Activated CD4-positive, CD25-positive, alpha-beta regulatory T cell treated with anti-CD3 and anti-CD28 coated beads, Interleukin-2, amount 50 U/mL, for 16 hours (primary cell): ENCODE data around the gene MS4A6E.
"Not testable (repeated sequence)": the region's sequence is repeated elsewhere in the genome, so short reads cannot be mapped to it uniquely, and the experiment has no call there.

ENCODE experiments used
- DNase-seq: peaks from one replicate; pipeline ENCODE4 v3.0.0-alpha.2; 2020; ENCODE audit warnings: low read depth, low spot score

Gene MS4A6E

DNA sequence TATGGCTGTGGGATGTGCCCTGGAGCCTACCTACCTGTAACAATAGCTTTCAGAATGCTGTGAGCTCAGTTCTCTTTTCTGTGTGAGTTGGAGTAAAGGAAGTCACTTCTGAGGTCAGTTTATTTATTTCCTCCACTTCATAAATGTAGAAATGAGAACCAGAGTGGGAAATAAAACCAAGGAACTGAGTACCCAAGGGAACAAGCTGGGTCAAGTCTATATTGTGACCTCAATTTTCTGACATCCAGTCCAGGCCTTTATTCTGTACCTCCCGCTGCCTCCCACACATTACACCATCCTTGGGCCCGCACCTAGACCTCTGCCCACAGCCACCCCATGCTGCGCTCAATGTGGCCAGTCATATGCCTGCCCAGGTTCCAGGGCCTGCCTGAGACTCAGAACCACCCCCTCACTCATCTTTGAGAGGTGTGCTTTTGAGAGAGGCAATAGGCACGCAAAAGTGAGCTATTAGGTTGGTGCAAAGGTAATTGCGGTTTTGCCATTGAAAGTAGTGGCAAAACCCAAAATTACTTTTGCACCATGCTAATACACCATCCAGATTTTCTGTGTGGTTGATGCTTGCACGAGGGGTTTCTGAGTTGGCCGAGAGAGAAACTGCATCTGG, 9.8 kb downstream of the MS4A6E start:
- DNase-seq: no peak

- no peak for DNase-seq
These were observed 11.0 kb downstream of the MS4A6E start for GRCh38 chr11:60338053-60338452.

DNA sequence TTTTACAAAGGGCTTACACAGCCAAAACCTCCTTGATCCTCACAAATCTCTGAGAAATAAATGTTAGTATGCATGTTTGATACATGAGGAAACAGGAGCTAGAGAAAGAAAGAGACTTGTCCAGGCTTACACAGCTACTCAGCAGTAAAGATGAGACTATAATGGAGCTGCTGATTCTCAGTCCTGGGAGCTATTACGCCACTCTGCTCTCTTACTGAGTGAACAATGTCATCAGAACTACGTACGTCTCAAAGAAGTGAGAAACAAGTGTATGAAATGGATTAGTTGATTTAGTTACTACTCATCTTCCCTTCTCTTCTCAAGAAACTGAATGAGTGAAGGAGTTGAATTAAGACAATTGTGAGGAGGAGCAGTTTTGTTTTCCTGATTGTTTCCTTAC, 12.3 kb downstream of the MS4A6E start:
- no peak for DNase-seq

DNA sequence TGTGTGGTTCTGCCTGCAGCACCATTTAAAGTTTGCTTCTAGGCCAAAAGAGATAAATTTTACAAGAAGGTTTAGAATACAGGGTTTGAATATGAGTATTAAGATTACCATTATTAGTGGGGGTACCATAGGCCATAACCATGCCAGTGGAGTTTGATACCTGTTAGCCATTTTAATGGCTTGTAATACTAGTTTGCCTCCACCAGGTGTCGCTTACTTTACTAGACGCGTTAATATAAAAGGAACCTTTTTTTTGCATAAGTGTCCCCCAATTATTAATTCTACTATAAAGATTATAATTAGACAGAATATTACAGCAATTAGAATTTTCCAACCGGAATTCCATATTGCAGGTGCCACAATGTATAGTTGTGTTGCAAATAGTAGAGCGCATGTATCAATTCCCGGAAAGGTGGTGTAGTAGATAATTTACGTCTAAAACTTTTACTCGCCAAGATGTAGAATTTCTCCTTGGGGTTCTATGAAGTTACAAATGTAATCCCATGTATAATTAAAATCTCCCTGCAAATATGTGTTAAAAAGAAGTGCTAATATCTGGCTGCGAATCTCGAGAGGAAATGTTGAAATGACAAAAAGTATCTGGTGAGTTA, 16.1 kb downstream of the MS4A6E start:
- DNase-seq: no peak

GRCh38 chr11:60344146-60344545, 17.1 kb downstream of the MS4A6E start:
- DNase-seq: no peak

DNA sequence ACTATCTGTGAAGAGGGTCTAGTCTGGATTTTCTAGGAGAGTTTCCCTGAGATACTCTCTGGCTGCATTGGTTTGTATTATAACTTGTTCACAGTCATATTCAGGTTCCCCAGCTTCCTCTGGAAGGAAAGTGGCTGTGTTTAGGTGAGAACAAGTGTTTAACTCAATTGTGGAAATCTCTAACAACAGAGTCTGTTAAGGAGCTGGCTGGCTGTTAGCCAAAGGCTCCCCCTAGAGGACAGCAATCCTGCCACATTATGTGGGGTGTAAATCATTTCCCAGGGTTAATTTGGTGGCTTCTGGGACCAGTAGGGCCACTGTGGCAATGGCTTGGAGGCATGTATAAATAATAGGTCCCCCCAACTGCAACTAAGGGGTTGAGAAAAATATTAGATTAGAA, 18.4 kb downstream of the MS4A6E start:
- DNase-seq: no peak

- DNase-seq: no peak
These were observed 20.2 kb downstream of the MS4A6E start for GRCh38 chr11:60347084-60347797.

DNA sequence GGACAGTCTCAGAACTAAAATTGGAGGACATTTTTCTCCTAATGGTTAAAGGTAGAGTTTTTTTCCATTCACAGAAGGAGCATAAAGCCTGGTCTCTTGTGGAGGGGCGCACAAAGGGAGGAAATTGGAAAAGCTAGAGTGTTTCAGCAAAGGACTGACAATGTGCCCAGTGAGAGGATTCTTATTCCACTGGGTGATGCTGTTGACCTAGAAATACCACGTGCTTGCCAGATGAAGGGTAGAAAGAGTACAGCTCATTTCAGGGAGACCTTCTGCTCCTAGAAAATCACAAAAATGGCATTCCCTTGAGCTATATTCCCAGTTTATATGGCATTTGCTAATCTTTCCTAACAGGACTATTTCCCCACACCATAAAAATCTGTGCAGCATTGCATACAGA, 21.1 kb downstream of the MS4A6E start:
- DNase-seq: no peak

DNA sequence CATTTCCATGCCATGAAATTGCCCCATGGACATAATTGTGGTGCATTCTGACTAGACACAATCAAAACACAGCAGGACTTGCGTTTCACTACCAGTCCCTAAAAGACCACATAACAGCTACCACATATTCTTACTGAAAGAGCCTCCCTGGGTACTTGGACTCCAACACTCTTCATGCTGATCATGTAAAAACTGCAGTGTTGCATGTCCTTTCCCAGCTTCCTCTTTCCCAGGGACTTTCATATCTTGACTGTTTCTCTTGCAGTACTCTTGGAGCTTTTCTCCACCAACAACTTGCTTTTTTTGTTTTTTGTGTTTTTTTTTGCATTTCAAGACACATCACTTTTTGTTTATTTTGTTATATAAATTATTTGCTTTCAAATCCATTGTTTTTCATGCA, 22.9 kb downstream of the MS4A6E start:
- DNase-seq: no peak

DNA sequence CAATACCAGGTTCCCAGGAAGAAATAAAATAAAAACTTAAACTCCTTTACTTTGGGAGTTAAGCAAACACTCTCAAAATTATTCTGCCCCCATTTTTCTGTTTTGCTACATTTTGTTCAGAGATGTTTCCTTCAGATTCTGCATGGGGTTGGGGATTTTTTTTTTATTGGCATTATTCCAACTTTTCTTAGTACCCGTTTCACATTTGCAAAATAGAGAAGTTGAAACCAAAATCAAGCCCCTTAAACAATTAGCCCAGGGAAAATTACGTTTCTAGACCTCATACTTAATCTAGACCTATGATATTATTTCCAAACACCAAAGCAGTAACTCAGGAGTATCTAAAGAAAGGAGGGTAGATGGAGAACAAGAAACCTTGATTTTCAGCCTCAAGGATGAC, 30.7 kb downstream of the MS4A6E start:
- no peak for DNase-seq

GRCh38 chr11:60360621-60361020, 33.6 kb downstream of the MS4A6E start:
- no peak for DNase-seq

- DNase-seq: no peak
These were observed 35.2 kb downstream of the MS4A6E start for GRCh38 chr11:60362241-60362640.

- DNase-seq: peak; percentile 36
These were observed 36.8 kb downstream of the MS4A6E start for GRCh38 chr11:60363542-60364470.

DNA sequence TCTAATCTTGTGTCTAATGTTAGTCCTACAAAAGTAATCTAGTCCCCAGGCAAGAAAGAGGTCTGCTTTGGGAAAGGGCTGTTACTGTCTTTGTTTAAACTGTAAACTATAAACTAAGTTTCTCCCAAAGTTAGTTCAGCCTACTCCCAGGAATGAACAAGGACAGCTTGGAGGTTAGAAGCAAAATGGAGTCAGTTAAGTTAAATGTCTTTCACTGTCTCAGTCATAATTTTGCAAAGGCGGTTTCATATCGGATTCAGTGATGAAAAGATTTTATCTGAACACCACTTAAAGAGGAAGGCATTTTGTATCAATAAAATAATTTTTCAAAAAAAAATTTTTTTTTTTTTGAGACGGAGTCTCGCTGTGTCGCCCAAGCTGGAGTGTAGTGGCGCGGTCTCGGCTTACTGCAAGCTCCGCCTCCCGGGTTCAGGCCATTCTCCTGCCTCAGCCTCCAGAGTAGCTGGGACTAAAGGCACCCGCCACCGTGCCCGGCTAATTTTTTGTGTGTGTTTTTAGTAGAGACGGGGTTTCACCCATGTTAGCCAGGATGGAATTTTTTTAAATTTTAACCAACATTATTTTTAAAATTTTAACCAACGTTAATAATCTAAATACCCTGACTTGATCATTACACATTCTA, 39.3 kb downstream of the MS4A6E start:
- DNase-seq: not testable (repeated sequence)

- no peak for DNase-seq
These were observed 40.0 kb downstream of the MS4A6E start for GRCh38 chr11:60367009-60367408.

DNA sequence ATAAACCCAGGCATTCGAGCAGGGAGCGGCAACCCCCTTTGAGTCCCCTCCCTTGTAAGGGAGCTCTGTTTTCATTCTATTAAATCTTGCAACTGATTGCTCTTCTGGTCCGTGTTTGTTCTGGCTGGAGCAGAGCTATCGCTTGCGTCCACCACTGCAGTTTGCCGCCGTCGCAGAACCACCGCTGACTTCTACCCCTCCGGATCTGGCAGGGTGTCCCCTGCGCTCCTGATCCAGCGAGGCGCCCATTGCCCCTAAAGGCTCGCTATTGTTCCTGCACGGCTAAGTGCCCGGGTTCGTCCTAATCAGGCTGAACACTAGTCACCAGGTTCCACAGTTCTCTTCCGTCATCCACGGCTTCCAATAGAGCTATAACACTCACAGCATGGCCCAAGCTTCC, 40.8 kb downstream of the MS4A6E start:
- DNase-seq: no peak

DNA sequence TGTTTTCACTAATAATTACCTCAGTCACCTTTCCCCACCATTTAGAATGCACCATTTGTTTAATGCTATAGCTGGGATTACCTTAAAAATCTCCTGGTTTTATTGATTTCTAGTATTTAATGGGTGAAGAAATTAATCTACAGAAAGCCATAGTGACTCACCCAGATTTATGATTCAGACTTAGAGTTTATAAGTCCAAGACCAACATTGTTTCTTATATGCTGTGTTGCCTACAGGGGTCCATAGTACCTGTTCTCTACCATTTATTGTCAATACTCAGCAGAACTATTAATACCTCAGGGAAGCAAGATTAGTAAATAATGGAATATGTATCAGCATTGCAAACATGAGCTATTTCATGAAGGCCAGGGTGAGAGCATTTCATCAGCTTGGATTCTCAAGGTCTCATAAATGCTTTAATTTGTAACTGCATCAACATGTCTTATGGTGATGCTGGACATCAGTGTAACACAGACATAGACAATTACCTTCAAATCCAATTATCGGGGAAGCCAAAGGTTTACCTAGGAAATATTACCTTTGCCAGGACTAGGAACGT, 43.3 kb downstream of the MS4A6E start:
- DNase-seq: no peak

DNA sequence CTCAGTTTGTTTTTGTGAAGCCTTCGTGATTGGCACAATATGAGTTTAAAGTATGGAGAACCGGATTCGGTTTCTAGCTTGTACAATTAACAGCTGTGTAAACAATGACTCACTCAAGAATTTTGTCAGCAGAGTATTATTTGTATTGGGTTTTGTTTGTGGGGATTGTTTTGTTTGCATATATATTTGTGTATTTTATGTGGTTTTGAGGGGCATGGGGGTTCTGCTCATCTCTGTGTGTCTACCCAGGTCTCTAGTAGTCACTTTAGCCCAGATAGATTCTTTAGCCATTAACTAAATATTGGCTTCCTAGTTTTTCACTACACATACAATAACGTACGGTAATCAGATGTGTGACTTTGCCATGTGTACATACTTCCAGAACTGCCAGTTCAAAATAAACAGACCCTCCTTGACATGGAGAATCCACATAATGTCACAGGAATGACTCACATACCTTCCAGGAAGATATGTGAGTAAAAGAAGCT, 43.8 kb downstream of the MS4A6E start:
- DNase-seq: no peak

- no peak for DNase-seq
These were observed 44.3 kb downstream of the MS4A6E start for GRCh38 chr11:60371386-60371785.

DNA sequence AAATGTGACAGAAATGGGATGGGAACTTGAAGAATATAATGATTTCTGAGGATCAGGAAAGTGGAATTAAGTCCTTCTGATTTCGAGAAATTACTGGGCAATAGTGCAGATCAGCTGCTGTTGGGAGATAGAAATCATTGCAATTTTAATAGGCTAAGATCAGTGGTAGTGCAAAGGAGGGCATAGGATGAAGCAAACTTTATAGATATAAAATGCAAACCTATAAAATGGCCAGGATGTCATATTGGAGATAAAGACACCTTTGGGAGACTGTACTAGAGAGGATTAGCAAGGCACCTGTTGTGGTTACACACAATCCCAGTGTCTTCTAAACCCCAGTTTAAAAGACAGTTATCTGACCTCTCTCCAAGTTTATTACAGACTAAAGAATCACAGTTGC, 44.8 kb downstream of the MS4A6E start:
- no peak for DNase-seq

GRCh38 chr11:60372767-60373166, 45.7 kb downstream of the MS4A6E start:
- no peak for DNase-seq
